OCI-LY1 (cell line): ENCODE results near the gene TMEM26.

Source experiments
- H2AFZ ChIP-seq: fragments of 200-600 bp; sonication (generic), shearing (Covaris generic); 2 replicates; pipeline ENCODE4 v1.6.0; 2014; ENCODE audit warnings: antibody characterized with exemption, mild to moderate bottlenecking, low read length
- H3F3A ChIP-seq: fragments of 200-600 bp; sonication (generic), shearing (Covaris generic); 2 replicates; pipeline ENCODE4 v1.6.0; 2014; ENCODE audit warnings: mild to moderate bottlenecking, antibody characterized with exemption, low read length, moderate library complexity; ENCODE audit not compliant: insufficient read depth
- H3K27ac ChIP-seq: fragments of 200-600 bp; sonication (generic); 2 replicates; pipeline ENCODE4 v1.5.1; 2014; ENCODE audit warnings: low read length, mixed run types, mild to moderate bottlenecking, low read depth; ENCODE audit not compliant: poor library complexity, severe bottlenecking
- H3K27me3 ChIP-seq: fragments of 200-600 bp; sonication (generic); 2 replicates; pipeline ENCODE4 v1.6.0; 2014; ENCODE audit warnings: antibody characterized with exemption, mild to moderate bottlenecking, low read length, moderate library complexity; ENCODE audit not compliant: insufficient read depth
- H3K36me3 ChIP-seq: fragments of 200-600 bp; sonication (generic); 2 replicates; pipeline ENCODE4 v1.6.1; 2014; ENCODE audit warnings: mild to moderate bottlenecking, antibody characterized with exemption, low read length, moderate library complexity, mixed read lengths; ENCODE audit not compliant: insufficient read depth
- H3K4me1 ChIP-seq: fragments of 200-600 bp; sonication (generic); 2 replicates; pipeline ENCODE4 v1.5.1; 2014; ENCODE audit warnings: mild to moderate bottlenecking, low read length, moderate library complexity; ENCODE audit not compliant: insufficient read depth, severe bottlenecking
- H3K4me2 ChIP-seq: fragments of 200-600 bp; sonication (generic), shearing (Covaris generic); 2 replicates; pipeline ENCODE4 v1.6.1; 2014; ENCODE audit warnings: low read length
- H3K4me3 ChIP-seq: fragments of 200-600 bp; sonication (generic); 2 replicates; pipeline ENCODE4 v1.5.1; 2014; ENCODE audit warnings: low read length, low read depth, mild to moderate bottlenecking, mixed read lengths; ENCODE audit not compliant: poor library complexity, severe bottlenecking
- H3K79me2 ChIP-seq: fragments of 200-600 bp; shearing (Covaris generic); 2 replicates; pipeline ENCODE4 v1.6.1; 2016; ENCODE audit warnings: mixed run types, low read length, mixed read lengths; ENCODE audit not compliant: insufficient read depth
- H3K9ac ChIP-seq: fragments of 200-600 bp; sonication (generic), shearing (Covaris generic); 2 replicates; pipeline ENCODE4 v1.6.1; 2014; ENCODE audit warnings: mild to moderate bottlenecking, low read length, mixed read lengths
- H3K9me2 ChIP-seq: fragments of 200-600 bp; sonication (generic), shearing (Covaris generic); 2 replicates; pipeline ENCODE4 v1.6.1; 2014; ENCODE audit warnings: low read depth, mild to moderate bottlenecking, low read length, mixed read lengths
- H3K9me3 ChIP-seq: fragments of 200-600 bp; shearing (Covaris generic); 2 replicates; pipeline ENCODE4 v1.6.1; 2014; ENCODE audit warnings: low read length, mixed read lengths
- H4K20me1 ChIP-seq: fragments of 200-600 bp; sonication (generic), shearing (Covaris generic); 2 replicates; pipeline ENCODE4 v1.6.0; 2016; ENCODE audit warnings: mild to moderate bottlenecking, low read length; ENCODE audit not compliant: insufficient read depth
- EZH2 ChIP-seq: fragments of 200-600 bp; sonication (generic), shearing (Covaris generic); IDR thresholded peaks from 2 replicates; pipeline ENCODE4 v1.8.0; 2017; ENCODE audit warnings: borderline replicate concordance, mixed run types, mild to moderate bottlenecking, antibody characterized with exemption, low read length, moderate library complexity, mixed read lengths
- TF ChIP-seq, protein P1 (sequence below): fragments of 200-600 bp; sonication (generic), shearing (Covaris generic); IDR thresholded peaks from 2 replicates; pipeline ENCODE4 v1.5.1; 2017; ENCODE audit warnings: mild to moderate bottlenecking, antibody characterized with exemption, low read length, moderate library complexity, mixed read lengths

Gene TMEM26

DNA sequence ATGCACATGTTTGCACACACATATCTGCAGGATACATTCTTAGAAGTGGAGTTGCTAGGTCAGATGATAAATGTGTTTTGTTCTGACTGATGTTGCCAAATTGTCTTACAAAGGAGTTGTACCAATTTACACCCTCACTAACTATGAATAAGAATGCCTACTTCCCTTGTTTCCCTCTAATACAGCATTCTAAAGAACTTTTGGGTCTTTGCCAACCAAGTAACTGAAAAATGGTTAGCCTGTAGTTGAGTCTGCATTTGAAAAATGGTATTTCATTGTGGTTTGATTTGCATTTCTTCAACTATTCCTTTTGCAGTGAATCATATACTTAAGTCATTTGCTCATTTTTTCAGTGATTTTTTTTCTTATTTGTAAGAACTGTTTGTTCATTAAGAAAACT lies 48.4 kb downstream of the TMEM26 start:
- H3K36me3 ChIP-seq = no peaks in the 10 kb centered on the region
- H3K4me2 ChIP-seq = no peak overlapping the region
- H2AFZ ChIP-seq = no peak overlapping the region

GRCh38 chr10:61400524-61400923 lies 52.7 kb downstream of the TMEM26 start:
- H3K4me3 ChIP-seq = no peak overlapping the region
- no peaks in the 10 kb centered on the region for H3K9me3 ChIP-seq
- no peak overlapping the region for H3K9ac ChIP-seq
- H3K79me2 ChIP-seq = no peaks in the 10 kb centered on the region
- H3K4me1 ChIP-seq = no peaks in the 10 kb centered on the region
- H3F3A ChIP-seq = no peaks in the 10 kb centered on the region
- TF ChIP-seq, protein P1, sequence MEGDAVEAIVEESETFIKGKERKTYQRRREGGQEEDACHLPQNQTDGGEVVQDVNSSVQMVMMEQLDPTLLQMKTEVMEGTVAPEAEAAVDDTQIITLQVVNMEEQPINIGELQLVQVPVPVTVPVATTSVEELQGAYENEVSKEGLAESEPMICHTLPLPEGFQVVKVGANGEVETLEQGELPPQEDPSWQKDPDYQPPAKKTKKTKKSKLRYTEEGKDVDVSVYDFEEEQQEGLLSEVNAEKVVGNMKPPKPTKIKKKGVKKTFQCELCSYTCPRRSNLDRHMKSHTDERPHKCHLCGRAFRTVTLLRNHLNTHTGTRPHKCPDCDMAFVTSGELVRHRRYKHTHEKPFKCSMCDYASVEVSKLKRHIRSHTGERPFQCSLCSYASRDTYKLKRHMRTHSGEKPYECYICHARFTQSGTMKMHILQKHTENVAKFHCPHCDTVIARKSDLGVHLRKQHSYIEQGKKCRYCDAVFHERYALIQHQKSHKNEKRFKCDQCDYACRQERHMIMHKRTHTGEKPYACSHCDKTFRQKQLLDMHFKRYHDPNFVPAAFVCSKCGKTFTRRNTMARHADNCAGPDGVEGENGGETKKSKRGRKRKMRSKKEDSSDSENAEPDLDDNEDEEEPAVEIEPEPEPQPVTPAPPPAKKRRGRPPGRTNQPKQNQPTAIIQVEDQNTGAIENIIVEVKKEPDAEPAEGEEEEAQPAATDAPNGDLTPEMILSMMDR = no peak
- no peak for TF ChIP-seq EZH2
- no peaks in the 10 kb centered on the region for H4K20me1 ChIP-seq
- no peaks in the 10 kb centered on the region for H3K9me2 ChIP-seq
- H2AFZ ChIP-seq = no peak overlapping the region
- H3K27me3 ChIP-seq = no peaks in the 10 kb centered on the region
- H3K4me2 ChIP-seq = no peak overlapping the region
- no peaks in the 10 kb centered on the region for H3K36me3 ChIP-seq
- no peak overlapping the region for H3K27ac ChIP-seq

More for the DNA sequence above, 48.4 kb downstream of the TMEM26 start:
- H3K9me3 ChIP-seq = no peaks in the 10 kb centered on the region
- no peaks in the 10 kb centered on the region for H3K4me1 ChIP-seq
- no peak overlapping the region for H3K27ac ChIP-seq
- no peak overlapping the region for H3K4me3 ChIP-seq
- H3K9me2 ChIP-seq = no peaks in the 10 kb centered on the region
- H3K9ac ChIP-seq = no peak overlapping the region
- TF ChIP-seq, protein P1 = no peak
- TF ChIP-seq EZH2 = no peak
- no peaks in the 10 kb centered on the region for H4K20me1 ChIP-seq
- no peaks in the 10 kb centered on the region for H3F3A ChIP-seq
- H3K79me2 ChIP-seq = no peaks in the 10 kb centered on the region
- H3K27me3 ChIP-seq = no peaks in the 10 kb centered on the region

- Histone ChIP-seq H4K20me1 (no peaks in the 10 kb centered on the region), H3K79me2 (no peaks in the 10 kb centered on the region), H3K9me2 (no peaks in the 10 kb centered on the region), H3K9me3 (no peaks in the 10 kb centered on the region), H3K27ac (no peak overlapping the region), H2AFZ (no peak overlapping the region), H3K4me2 (no peak overlapping the region), H3F3A (no peaks in the 10 kb centered on the region), H3K4me1 (no peaks in the 10 kb centered on the region), H3K9ac (no peak overlapping the region), H3K36me3 (no peaks in the 10 kb centered on the region), H3K4me3 (no peak overlapping the region), H3K27me3 (no peaks in the 10 kb centered on the region)
- no peak for TF ChIP-seq EZH2
- TF ChIP-seq, protein P1 = no peak
Observed at GRCh38 chr10:61399406-61399805, 53.8 kb downstream of the TMEM26 start.
